RWPE1 (cell line): ENCODE measurements around the gene FAR2.
"Not testable (repeated sequence)": the region's sequence is repeated elsewhere in the genome, so short reads cannot be mapped to it uniquely, and the experiment has no call there.

Source experiments
- CTCF ChIA-PET: fragments of 350-600 bp; sonication (Branson Sonifier 250); formaldehyde crosslinking; extraction: SDS; loops from one replicate; lab custom pipeline; 2021; lab: Yijun Ruan, JAX
- POLR2A ChIA-PET: fragments of 400-600 bp; formaldehyde crosslinking; extraction: SDS; loops from one replicate; lab custom pipeline; 2020; ENCODE audit warnings: antibody characterized with exemption; ENCODE audit not compliant: low non-redundant PET; lab: Yijun Ruan, JAX
- DNase-seq: peaks from one replicate; pipeline ENCODE4 v3.0.0; 2012; ENCODE audit warnings: low spot score
- H3K27ac ChIP-seq: fragments of 450-650 bp; 2 replicates; pipeline ENCODE4 v1.5.1; 2017
- CTCF ChIP-seq: fragments of 450-650 bp; conservative IDR thresholded peaks from 2 replicates; pipeline ENCODE4 v1.5.1; 2017; ENCODE audit warnings: low read depth, mild to moderate bottlenecking

FAR2 gene

GRCh38 chr12:29245246-29245645, 96.2 kb downstream of the FAR2 start:
- ChIA-PET POLR2A (no interaction called here), CTCF (no interaction called here)
- no peak for DNase-seq
- TF ChIP-seq CTCF = no peak
- no peak overlapping the region for H3K27ac ChIP-seq

GRCh38 chr12:29249930-29250329, 100.9 kb downstream of the FAR2 start:
- ChIA-PET CTCF (no interaction called here), POLR2A (no interaction called here)
- no peak overlapping the region for H3K27ac ChIP-seq
- DNase-seq = no peak
- no peak for TF ChIP-seq CTCF

DNA sequence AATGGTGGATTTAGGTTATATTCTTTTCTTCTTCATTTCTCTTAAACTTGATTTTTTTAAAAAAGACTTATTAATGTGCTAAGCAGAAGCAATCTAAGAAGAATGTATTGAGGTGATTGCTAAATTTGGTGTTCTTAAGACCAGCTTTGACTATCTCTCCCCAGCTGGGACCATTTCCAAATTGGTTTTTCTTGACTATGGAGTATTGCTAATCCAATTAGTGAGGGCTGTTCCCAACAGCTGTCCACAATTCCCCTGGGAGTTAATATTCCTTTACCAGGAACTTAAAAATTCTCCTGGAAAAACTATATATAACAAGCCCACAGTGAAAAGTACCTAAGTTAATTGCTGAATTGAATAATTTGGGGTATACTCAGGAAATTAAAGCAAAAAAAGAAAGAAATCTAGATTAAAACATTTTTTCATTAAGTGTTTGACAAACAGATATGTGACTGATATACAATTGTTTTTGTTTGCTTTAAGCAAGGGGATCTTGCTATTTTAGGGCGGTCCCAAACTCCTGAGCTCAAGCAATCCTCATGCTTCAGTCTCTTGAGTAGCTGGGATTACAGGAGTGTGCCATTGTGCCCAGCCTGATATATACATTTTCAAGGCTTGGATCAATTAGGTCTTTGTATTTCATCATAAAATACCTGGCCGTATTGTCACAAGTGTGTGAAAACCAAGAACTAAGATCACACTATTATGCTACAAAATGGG, 105.0 kb downstream of the FAR2 start:
- ChIA-PET POLR2A (no interaction called here), CTCF (no interaction called here)
- no peak overlapping the region for H3K27ac ChIP-seq
- TF ChIP-seq CTCF = no peak
- DNase-seq = no peak

GRCh38 chr12:29255042-29255441, 106.0 kb downstream of the FAR2 start:
- POLR2A ChIA-PET = no interaction called here
- DNase-seq = no peak
- CTCF ChIA-PET = no interaction called here
- no peak for TF ChIP-seq CTCF
- H3K27ac ChIP-seq = no peak overlapping the region

GRCh38 chr12:29256598-29256997, 107.5 kb downstream of the FAR2 start:
- ChIA-PET POLR2A (no interaction called here), CTCF (no interaction called here)
- H3K27ac ChIP-seq = no peak overlapping the region
- no peak for TF ChIP-seq CTCF
- DNase-seq = no peak

DNA sequence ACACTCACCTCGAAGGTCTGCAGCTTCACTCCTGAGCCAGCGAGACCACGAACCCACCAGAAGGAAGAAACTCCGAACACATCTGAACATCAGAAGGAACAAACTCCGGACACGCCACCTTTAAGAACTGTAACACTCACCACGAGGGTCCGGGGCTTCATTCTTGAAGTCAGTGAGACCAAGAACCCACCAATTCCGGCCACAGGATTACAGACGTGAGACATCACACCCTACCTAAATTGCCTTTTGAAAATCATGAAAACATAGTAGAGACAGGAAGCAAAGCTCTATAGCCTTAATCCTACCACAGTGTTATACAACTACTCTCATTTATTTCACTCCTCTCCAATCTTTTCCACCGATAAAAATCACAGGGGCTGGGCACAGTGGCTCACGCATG, 108.6 kb downstream of the FAR2 start:
- CTCF ChIA-PET, DNase-seq: not testable (repeated sequence)

DNA sequence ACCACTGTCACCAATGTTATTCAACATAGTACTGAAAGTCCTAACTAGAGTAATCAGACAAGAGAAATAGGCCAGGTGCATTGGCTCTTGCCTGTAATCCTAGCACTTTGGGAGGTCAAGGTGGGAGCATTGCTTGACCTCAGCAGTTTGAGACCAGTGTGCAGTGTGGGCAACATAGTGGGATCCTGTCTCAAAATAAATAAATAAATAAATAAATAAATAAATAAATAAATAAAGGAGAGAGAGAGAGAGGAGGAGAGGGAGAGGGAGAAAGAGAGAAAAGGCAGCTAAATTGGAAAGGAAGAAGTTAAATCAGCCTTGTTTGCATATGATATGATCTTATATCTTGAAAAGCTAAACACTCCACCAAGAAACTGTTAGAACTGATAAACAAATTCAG, 115.3 kb downstream of the FAR2 start:
- CTCF ChIA-PET = interaction anchor here (0.6 kb wide), 2 partner anchors 621 to 678 kb away, joined by 3 read pairs; no protein-coding TSS in a partner anchor

More for the DNA sequence above, 108.6 kb downstream of the FAR2 start:
- H3K27ac ChIP-seq, POLR2A ChIA-PET: not testable (repeated sequence)

More for the DNA sequence above, 115.3 kb downstream of the FAR2 start:
- no peak overlapping the region for H3K27ac ChIP-seq
- TF ChIP-seq CTCF = no peak
- POLR2A ChIA-PET = no interaction called here
- DNase-seq = no peak
